GM21390 (cell line): ENCODE results near the gene CTU2.

Source experiments
- ATAC-seq: cut with Tn5 transposase; IDR thresholded peaks from one replicate; pipeline ENCODE4 v1.9.1; 2021; ENCODE audit not compliant: unreplicated experiment

Gene CTU2

DNA sequence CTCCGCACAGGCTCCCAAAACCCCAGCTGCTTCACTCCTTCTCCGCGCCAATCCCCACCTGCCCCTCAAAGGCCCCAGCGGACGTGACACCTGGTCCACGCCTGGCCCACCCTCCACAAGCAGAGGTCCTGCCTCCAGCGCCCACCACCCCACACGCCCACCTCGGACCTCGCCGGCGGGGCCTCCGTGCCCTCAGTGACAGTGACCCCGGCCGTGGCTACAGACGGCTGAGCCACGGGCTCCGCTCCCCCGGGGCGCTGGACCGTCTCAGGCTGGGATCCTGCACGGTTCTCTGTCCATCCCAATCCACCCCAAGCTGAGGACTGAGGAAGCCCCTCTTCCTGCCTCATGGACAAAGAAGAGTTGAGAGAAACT is 53.7 kb downstream of the CTU2 start:
- no peak for ATAC-seq

DNA sequence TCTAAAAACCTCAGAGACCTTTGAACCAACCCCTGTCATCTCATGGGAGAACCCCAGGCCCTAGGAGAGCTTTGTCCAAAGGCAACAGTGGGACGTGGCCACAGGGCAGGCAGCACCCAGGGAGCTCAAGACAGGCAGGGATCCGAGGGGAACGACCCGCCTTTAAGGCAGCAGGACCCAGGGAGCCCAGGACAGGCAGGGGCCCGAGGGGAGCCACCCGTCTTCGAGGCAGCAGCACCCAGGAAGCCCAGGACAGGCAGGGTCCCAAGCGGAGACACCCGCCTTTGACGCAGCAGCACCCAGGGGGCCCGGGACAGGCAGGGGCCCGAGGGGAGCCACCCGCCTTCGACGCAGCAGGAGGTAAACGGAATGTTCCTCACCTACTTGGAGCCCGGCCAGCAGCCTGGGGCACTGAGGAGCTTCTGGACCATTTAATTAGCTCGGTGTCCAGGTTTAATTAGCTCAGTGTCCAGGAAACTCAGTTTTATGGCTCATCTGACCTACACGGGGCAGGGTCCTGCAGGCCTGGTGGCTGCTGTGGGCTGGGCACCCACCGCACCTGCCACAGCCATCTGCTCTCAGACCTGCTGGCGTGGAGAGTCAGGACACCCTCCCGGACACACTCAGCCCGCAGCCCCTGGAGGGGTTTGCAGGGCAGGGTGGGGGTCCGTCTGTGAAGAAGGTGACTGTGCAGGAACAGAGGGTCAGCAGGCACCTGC is 54.3 kb downstream of the CTU2 start:
- ATAC-seq: no peak

DNA sequence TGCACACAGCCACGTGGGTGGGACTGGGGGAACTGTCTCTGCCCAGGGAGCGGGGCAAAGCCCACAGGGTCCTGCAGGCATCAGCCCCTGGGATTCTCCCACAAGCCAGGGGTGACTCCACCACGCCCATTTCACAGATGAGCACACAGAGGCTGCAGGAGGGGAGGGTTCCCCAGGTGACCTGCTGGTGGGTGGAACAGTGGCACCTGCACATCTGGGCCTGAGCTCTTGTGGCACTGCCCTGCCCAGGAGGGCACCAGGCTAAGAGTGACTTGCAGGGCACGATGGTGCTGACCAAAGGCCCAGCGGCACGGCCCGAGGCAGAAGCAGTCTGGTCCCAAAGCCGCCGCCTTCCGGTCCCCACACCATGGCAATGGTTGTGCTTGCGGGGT is 54.8 kb downstream of the CTU2 start:
- no peak for ATAC-seq

DNA sequence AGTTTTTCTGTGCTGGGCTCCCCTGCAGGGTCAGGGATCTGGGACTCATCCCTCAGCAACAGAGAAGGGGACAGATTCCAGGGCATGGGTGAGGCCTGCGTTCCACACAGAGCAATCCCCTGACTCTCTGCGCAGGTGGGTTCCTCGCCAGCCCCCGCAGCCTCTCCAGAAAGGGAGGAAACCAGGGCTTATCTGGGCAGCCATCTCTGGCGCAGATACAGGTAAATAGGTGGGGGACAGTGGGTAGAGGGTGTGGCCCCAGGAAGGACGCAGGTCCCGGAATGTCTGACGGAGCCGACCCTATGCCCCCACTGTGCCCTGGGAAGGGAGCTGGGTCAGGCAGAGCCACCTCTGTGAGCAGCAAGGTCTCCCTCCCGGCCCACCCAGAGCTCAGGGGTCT is 55.5 kb downstream of the CTU2 start:
- ATAC-seq: no peak

DNA sequence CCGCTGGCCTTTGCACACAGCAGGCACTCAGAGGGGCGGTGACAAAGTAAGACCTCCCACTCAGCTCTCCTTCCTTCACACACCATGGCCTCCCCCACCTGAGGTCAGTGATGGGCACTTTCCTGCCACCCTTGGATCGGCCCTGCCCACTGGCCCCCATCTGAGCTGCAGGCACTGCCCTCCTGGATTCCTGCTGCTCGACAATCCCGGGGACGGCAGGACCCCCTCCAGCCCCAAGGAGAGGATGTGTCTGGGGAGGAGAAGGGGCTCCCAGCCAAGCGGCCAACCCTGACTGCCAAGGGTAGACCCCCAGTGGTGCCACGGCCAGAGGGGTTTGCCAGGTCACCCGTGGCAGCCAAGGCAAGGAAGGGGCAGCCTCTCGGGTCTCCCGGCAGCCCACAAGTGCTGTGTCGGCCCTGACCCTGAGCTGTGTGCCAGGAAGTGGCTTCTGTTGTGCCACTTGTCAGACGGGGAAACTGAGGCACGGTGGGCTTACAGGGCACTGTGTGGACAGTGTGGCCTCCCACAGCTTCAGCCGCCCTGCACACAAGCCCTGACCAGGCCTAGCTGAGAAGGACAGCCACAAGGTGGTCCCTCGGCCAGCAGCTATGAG is 56.1 kb downstream of the CTU2 start:
- no peak for ATAC-seq

DNA sequence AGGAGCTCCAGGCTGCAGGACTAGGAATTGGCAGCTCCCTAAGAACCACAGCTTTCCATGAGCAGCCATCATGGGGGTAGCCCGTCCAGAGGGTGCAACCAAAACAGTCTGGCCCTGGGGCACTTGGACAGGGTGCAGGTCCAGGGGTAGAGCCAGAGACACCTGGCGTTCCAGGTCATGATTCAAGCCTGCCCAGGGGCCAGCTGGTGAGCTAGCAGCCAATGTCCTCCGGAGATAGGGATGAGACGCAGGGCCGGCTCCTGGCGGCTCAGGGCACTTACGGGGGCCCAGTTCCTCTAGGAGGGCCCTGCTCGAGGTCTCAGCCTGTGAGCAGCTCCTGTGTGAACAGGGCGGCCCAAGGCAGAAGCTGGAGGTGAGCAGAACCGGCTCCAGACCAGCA is 56.6 kb downstream of the CTU2 start:
- no peak for ATAC-seq

DNA sequence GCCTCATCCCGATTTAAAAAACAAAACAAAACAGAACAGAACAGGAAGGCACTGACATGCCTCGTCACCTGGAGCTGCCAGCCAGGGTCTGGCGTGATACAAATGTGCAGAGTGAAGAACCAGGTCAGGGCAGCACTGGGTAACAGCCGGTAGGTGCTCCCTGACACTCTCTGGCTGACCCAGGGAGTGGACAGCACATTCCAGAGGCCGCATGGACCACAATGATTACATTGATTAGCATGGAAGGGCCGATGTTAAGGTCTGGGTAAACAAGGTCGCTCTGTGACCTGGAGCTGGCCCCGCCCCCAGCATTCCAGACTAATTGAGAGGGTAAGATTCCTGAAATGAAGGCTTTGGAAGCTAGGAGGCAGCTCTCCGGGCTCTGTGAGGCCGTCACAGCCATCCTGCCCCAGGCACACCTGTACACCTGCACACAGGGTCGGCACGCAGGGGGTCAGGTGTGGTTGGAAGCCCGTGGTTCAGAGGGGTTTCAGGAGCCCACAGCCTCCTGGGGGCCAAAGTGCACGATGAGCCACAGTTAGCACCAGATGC is 57.3 kb downstream of the CTU2 start:
- ATAC-seq: no peak

DNA sequence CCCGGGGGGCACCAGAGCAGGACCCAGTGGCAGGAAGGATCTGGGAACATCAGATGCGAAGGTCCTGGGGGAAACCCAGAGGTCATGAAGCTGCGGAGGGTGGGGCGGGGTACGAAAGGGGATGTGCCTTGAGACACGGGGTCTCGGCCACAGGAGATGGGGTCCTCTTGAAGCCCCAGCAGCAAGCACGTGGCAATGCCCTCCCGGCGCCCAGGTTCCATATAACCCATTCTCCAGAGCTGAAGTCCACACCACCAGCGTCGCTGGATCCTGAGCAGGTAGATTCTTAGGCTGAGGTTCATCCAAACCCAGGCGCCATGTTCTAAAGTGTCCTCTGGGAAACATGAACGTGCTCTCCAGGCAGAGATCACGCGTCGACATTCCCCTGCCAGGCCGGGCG is 57.8 kb downstream of the CTU2 start:
- ATAC-seq: no peak

DNA sequence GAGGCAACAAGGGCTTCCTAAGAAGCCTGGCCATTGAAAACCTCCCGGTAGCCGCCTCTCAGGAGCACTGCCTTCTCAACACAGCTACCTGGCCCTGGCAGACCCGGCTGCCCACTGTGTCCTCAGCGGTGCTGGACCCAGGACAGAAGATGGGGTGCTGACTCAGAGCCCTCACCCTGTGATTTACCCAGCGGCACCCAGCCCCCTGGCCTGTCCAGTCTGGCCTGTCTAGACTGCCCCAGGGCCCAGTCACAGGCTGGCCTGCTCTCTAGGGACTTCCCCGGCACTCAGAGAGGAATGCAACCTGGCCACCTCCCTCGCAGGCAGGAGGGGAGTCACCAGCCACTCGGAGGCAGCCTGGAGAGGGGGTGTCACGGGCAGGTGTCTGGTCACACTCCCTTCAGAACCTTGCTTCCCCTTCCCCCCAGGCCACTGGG is 58.6 kb downstream of the CTU2 start:
- no peak for ATAC-seq
